ENCODE results near the gene DTD1.

GRCh38 chr20:18783385-18783959 lies 195.6 kb downstream of the DTD1 start:
- TF ChIP-seq CTCF (conservative IDR thresholded peaks at IDR 0.05) (no peak), EZH2 (IDR thresholded peaks at IDR 0.05; ENCODE audit: low read depth) (no peak)

Measured in PC-9 (cell line).